RWPE1 (cell line): ENCODE measurements around the gene SRGAP1.

Experiments used
- CTCF ChIA-PET: fragments of 350-600 bp; sonication (Branson Sonifier 250); formaldehyde crosslinking; extraction: SDS; loops from one replicate; lab custom pipeline; 2021; lab: Yijun Ruan, JAX
- POLR2A ChIA-PET: fragments of 400-600 bp; formaldehyde crosslinking; extraction: SDS; loops from one replicate; lab custom pipeline; 2020; ENCODE audit warnings: antibody characterized with exemption; ENCODE audit not compliant: low non-redundant PET; lab: Yijun Ruan, JAX
- DNase-seq: peaks from one replicate; pipeline ENCODE4 v3.0.0; 2012; ENCODE audit warnings: low spot score
- H3K27ac ChIP-seq: fragments of 450-650 bp; 2 replicates; pipeline ENCODE4 v1.5.1; 2017
- TF ChIP-seq, protein P1 (sequence below): fragments of 450-650 bp; conservative IDR thresholded peaks from 2 replicates; pipeline ENCODE4 v1.5.1; 2017; ENCODE audit warnings: low read depth, mild to moderate bottlenecking

The SRGAP1 gene

GRCh38 chr12:64081008-64081404, 236.5 kb downstream of the SRGAP1 start:
- H3K27ac ChIP-seq = no peak overlapping the region
- POLR2A ChIA-PET = no interaction called here
- CTCF ChIA-PET = interaction anchor here (0.6 kb wide), 1 partner anchor 17 kb away, joined by 3 read pairs; no protein-coding TSS in a partner anchor
- no peak for DNase-seq
- TF ChIP-seq, protein P1, sequence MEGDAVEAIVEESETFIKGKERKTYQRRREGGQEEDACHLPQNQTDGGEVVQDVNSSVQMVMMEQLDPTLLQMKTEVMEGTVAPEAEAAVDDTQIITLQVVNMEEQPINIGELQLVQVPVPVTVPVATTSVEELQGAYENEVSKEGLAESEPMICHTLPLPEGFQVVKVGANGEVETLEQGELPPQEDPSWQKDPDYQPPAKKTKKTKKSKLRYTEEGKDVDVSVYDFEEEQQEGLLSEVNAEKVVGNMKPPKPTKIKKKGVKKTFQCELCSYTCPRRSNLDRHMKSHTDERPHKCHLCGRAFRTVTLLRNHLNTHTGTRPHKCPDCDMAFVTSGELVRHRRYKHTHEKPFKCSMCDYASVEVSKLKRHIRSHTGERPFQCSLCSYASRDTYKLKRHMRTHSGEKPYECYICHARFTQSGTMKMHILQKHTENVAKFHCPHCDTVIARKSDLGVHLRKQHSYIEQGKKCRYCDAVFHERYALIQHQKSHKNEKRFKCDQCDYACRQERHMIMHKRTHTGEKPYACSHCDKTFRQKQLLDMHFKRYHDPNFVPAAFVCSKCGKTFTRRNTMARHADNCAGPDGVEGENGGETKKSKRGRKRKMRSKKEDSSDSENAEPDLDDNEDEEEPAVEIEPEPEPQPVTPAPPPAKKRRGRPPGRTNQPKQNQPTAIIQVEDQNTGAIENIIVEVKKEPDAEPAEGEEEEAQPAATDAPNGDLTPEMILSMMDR = no peak

GRCh38 chr12:64082116-64082515, 237.6 kb downstream of the SRGAP1 start:
- CTCF ChIA-PET = no interaction called here
- POLR2A ChIA-PET = no interaction called here
- H3K27ac ChIP-seq = peak overlapping the region; percentile 87
- TF ChIP-seq, protein P1 = no peak
- DNase-seq = no peak

- no peak for DNase-seq
- POLR2A ChIA-PET = no interaction called here
Measured at GRCh38 chr12:64082866-64083268, 238.4 kb downstream of the SRGAP1 start.

DNA sequence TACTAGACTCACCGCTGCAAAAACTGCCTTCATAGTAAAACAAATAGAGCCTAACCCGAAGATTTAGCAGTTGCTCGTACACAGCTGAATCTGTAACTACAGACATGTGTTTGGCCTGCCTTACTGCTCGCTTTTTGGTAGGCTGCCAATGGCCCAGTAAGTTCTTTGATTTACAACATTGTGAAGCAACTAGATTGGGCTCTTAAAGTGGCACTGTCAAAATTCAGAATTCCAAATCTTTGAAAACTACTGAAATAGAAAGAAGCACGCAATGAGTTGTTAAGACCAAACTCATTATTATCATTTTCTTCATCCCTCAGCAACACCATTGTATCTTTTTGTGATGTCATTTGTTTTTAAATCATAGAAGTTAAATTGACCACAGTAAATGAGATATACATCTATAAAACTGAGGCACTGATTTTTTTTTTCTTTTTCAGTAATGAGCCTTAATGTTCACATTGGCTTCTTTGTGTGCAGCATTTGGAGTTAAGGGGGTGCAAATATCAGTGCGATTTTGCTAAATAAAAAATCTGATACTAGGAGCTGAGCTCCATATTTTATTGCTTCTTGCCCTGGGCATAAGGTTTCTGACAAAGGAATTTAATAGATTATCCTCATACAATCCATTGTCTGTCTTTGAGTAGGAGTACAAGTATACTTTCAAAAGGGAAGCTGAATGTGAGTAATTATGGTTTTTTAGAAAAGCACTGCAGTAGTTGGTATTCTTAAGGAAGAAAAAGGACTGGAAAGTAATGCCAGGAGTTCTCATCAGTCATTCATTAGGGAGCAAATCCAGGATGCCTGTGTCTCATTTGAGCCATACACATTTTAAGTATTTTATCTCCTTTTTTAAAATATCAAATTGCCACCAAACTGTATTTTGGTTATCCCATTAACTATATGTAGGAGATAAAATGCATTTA, 239.0 kb downstream of the SRGAP1 start:
- TF ChIP-seq, protein P1 = no peak
- POLR2A ChIA-PET = no interaction called here
- no peak for DNase-seq
- CTCF ChIA-PET = no interaction called here
- peak overlapping the region; percentile 87 for H3K27ac ChIP-seq

More at GRCh38 chr12:64082866-64083268, 238.4 kb downstream of the SRGAP1 start:
- TF ChIP-seq, protein P1 = no peak
- CTCF ChIA-PET = no interaction called here
- peak overlapping the region; percentile 87 for H3K27ac ChIP-seq

DNA sequence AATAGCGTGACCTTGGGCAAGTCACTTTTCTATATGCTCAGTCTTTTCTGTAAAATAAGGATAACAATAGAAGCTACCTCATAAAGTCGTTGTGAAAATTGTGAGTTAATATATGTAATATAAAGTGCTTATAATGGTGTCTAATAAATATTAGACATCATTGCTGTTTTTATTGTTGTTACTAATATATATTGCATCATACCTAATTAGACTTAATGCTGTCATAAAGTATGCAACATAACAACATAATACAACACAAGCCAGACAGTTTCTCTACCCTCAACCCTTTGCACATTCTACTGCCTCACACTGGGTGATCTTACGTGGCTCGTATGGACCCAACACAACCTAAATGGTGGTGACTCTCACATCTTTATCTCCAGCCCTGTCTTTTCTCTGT, 240.7 kb downstream of the SRGAP1 start:
- TF ChIP-seq, protein P1 = no peak
- H3K27ac ChIP-seq = no peak overlapping the region
- DNase-seq = no peak
- ChIA-PET POLR2A (no interaction called here), CTCF (interaction anchor here (0.9 kb wide), 1 partner anchor 61 kb away, joined by 3 read pairs; no protein-coding TSS in a partner anchor)

DNA sequence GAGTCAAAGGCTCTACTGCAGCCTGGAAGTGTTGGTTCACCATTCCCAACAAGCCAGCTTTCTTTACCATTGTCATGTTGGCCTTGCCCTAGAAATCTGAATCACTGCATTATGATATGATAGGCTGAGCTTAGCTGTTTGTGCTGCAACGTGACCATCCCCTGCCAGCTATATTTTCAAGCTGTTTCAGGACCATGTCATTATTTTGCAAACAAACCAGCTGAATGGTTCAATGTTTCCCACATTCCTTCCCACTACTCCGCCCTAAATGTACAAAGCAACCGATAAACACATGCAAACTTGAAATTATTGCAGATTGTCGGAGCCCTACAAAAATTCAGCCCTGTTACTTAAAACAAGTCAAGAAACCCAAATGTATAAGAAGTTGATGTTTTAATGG, 241.5 kb downstream of the SRGAP1 start:
- ChIA-PET POLR2A (no interaction called here), CTCF (interaction anchor here (0.9 kb wide), 1 partner anchor 62 kb away, joined by 3 read pairs; no protein-coding TSS in a partner anchor)
- H3K27ac ChIP-seq = no peak overlapping the region
- TF ChIP-seq, protein P1 = no peak
- no peak for DNase-seq
